H9 (cell line): Measurements from ENCODE around the gene TPD52L1. TPM values are rescaled to one million over a fixed set of nuclear protein-coding genes. Genes with fewer than 3 reads are reported as not detected.

Source experiments
- DNase-seq: peaks from one replicate; pipeline ENCODE4 v3.0.0-alpha.2; 2017
- H2AFZ ChIP-seq: one replicate; pipeline ENCODE4 v1.6.1; 2013; ENCODE audit warnings: mild to moderate bottlenecking, low read length, control low read depth, moderate library complexity
- H2AK5ac ChIP-seq: 2 replicates; pipeline ENCODE4 v1.6.1; 2013; ENCODE audit warnings: low read length, control low read depth, mixed read lengths; ENCODE audit not compliant: insufficient read length
- H2BK120ac ChIP-seq: one replicate; pipeline ENCODE4 v1.6.1; 2013; ENCODE audit warnings: low read depth, mild to moderate bottlenecking, low read length, control low read depth, inconsistent platforms; ENCODE audit not compliant: poor library complexity, severe bottlenecking
- H2BK12ac ChIP-seq: 2 replicates; pipeline ENCODE4 v1.6.1; 2013; ENCODE audit warnings: low read length, control low read depth, mixed read lengths, low read depth; ENCODE audit not compliant: insufficient read length
- H2BK15ac ChIP-seq: 2 replicates; pipeline ENCODE4 v1.6.1; 2013; ENCODE audit warnings: low read depth, low read length, control low read depth
- H2BK20ac ChIP-seq: one replicate; pipeline ENCODE4 v1.6.1; 2013; ENCODE audit warnings: low read depth, mild to moderate bottlenecking, low read length, control low read depth, inconsistent platforms; ENCODE audit not compliant: poor library complexity, severe bottlenecking
- H2BK5ac ChIP-seq: 2 replicates; pipeline ENCODE4 v1.6.1; 2013; ENCODE audit warnings: low read length, control low read depth, mixed read lengths; ENCODE audit not compliant: insufficient read length
- H3K14ac ChIP-seq: 2 replicates; pipeline ENCODE4 v1.6.1; 2013; ENCODE audit warnings: low read length, control low read depth; ENCODE audit not compliant: insufficient read depth
- H3K18ac ChIP-seq: 2 replicates; pipeline ENCODE4 v1.6.1; 2013; ENCODE audit warnings: low read depth, mild to moderate bottlenecking, mixed read lengths, low read length, control low read depth; ENCODE audit not compliant: insufficient read length
- H3K23ac ChIP-seq: 2 replicates; pipeline ENCODE4 v1.6.1; 2013; ENCODE audit warnings: low read length, control low read depth, mixed read lengths, low read depth; ENCODE audit not compliant: insufficient read length
- H3K23me2 ChIP-seq: 2 replicates; pipeline ENCODE4 v1.6.1; 2013; ENCODE audit warnings: low read depth, mild to moderate bottlenecking, mixed read lengths, low read length, control low read depth; ENCODE audit not compliant: insufficient read length, poor library complexity, severe bottlenecking
- H3K27ac ChIP-seq: 2 replicates; pipeline ENCODE4 v1.5.1; 2013; ENCODE audit warnings: low read length, control low read depth, mixed read lengths, low read depth; ENCODE audit not compliant: insufficient read length
- H3K27me3 ChIP-seq: 2 replicates; pipeline ENCODE4 v1.6.1; 2013; ENCODE audit warnings: low read length, control low read depth, inconsistent platforms; ENCODE audit not compliant: insufficient read depth
- H3K4ac ChIP-seq: 2 replicates; pipeline ENCODE4 v1.6.1; 2013; ENCODE audit warnings: low read depth, mild to moderate bottlenecking, control low read depth, inconsistent platforms, low read length, moderate library complexity
- H3K4me1 ChIP-seq: 2 replicates; pipeline ENCODE4 v1.6.1; 2013; ENCODE audit warnings: low read length, control low read depth, inconsistent platforms; ENCODE audit not compliant: insufficient read depth
- H3K4me2 ChIP-seq: 2 replicates; pipeline ENCODE4 v1.6.1; 2013; ENCODE audit warnings: low read length, control low read depth, mixed read lengths; ENCODE audit not compliant: insufficient read length, insufficient read depth
- H3K56ac ChIP-seq: 2 replicates; pipeline ENCODE4 v1.6.1; 2013; ENCODE audit warnings: low read depth, mild to moderate bottlenecking, mixed read lengths, low read length, control low read depth; ENCODE audit not compliant: insufficient read length
- H3K79me1 ChIP-seq: 2 replicates; pipeline ENCODE4 v1.6.1; 2013; ENCODE audit warnings: low read depth, mild to moderate bottlenecking, moderate library complexity, low read length, control low read depth, inconsistent platforms; ENCODE audit not compliant: insufficient read depth, poor library complexity, severe bottlenecking
- H3K79me2 ChIP-seq: 2 replicates; pipeline ENCODE4 v1.6.1; 2013; ENCODE audit warnings: low read length, control low read depth, inconsistent platforms; ENCODE audit not compliant: insufficient read depth
- H3K9ac ChIP-seq: 2 replicates; pipeline ENCODE4 v1.6.1; 2013; ENCODE audit warnings: low read length, control low read depth, mixed read lengths; ENCODE audit not compliant: insufficient read length; ENCODE audit errors: extremely low read depth
- H3K9me3 ChIP-seq: one replicate; pipeline ENCODE4 v1.6.1; 2013; ENCODE audit warnings: low read depth, low read length, inconsistent platforms; ENCODE audit not compliant: control insufficient read depth
- H3T11ph ChIP-seq: one replicate; pipeline ENCODE4 v1.6.1; 2013; ENCODE audit warnings: mild to moderate bottlenecking, low read length, control low read depth, inconsistent platforms
- H4K20me1 ChIP-seq: one replicate; pipeline ENCODE4 v1.6.1; 2013; ENCODE audit not compliant: control insufficient read depth, insufficient read length, insufficient read depth
- H4K5ac ChIP-seq: 2 replicates; pipeline ENCODE4 v1.6.1; 2013; ENCODE audit warnings: low read depth, mild to moderate bottlenecking, mixed read lengths, low read length, control low read depth; ENCODE audit not compliant: insufficient read length
- H4K8ac ChIP-seq: replicated peaks from 2 replicates; pipeline ENCODE4 v1.6.1; 2013; ENCODE audit warnings: low read length, control low read depth, mixed read lengths, low read depth; ENCODE audit not compliant: insufficient read length
- H4K91ac ChIP-seq: 2 replicates; pipeline ENCODE4 v1.6.1; 2013; ENCODE audit warnings: low read depth, mild to moderate bottlenecking, moderate library complexity, mixed read lengths, low read length, control low read depth; ENCODE audit not compliant: insufficient read length
- H3K27ac Mint-ChIP-seq, 3 experiments: 2 replicates in 2 of 3; 3 replicates in 1 of 3; pipeline ENCODE4 v1.8.0; 2020 to 2021; ENCODE audit warnings: mixed read lengths in 3 of 3, mild to moderate bottlenecking in 1 of 3, moderate library complexity in 1 of 3
- H3K27me3 Mint-ChIP-seq: 2 replicates; pipeline ENCODE4 v1.8.0; 2021; ENCODE audit warnings: low read depth, mild to moderate bottlenecking, moderate library complexity, mixed read lengths
- H3K36me3 Mint-ChIP-seq, 3 experiments: 2 replicates in 2 of 3; 3 replicates in 1 of 3; pipeline ENCODE4 v1.8.0; 2020 to 2021; ENCODE audit warnings: low read depth in 3 of 3, mixed read lengths in 3 of 3; ENCODE audit not compliant: insufficient read depth in 1 of 3
- H3K4me1 Mint-ChIP-seq, 2 experiments: 2 replicates each; pipeline ENCODE4 v1.8.0; 2020; ENCODE audit warnings: mixed read lengths in 2 of 2
- H3K4me3 Mint-ChIP-seq, 2 experiments: 2 replicates in 1 of 2; 3 replicates in 1 of 2; pipeline ENCODE4 v1.8.0; 2020 to 2021; ENCODE audit warnings: mild to moderate bottlenecking in 2 of 2, mixed read lengths in 2 of 2, moderate library complexity in 1 of 2
- H3K9me3 Mint-ChIP-seq, 2 experiments: 2 replicates in 1 of 2; 3 replicates in 1 of 2; pipeline ENCODE4 v1.8.0; 2020; ENCODE audit warnings: mild to moderate bottlenecking in 2 of 2, mixed read lengths in 2 of 2, moderate library complexity in 1 of 2
- CTCF ChIP-seq: fragments of 200-600 bp; sonication (generic); conservative IDR thresholded peaks from 3 replicates; pipeline ENCODE4 v1.8.0; 2021; ENCODE audit warnings: antibody characterized with exemption, mild to moderate bottlenecking
- WGBS: extraction: QIAGEN DNeasy Blood & Tissue Kit; methylation state at CpG from one replicate; pipeline ENCODE4 v1.1.7; 2013; ENCODE audit warnings: missing lambda C conversion rate, low lambda C conversion rate, mixed read lengths; ENCODE audit not compliant: insufficient read length; ENCODE audit errors: extremely low coverage; 5-methylcytosine and 5-hydroxymethylcytosine counted together
- total RNA-seq: library from RNA; stranded (reverse); gene quantifications from 2 replicates; pipeline ENCODE4 v1.2.1, GENCODE V29; 2021

TPD52L1 gene
- total RNA-seq, 1 experiment from 2014 or later: 6.6 TPM

GRCh38 chr6:125169058-125169457, 15.5 kb downstream of the TPD52L1 start:
- H3K4me1 Mint-ChIP-seq: no peaks in the 10 kb centered on the region
- Histone ChIP-seq H2BK12ac (no peak overlapping the region), H3K4ac (no peak overlapping the region), H4K8ac (no peak overlapping the region), H2BK15ac (no peak overlapping the region), H3T11ph (no peak overlapping the region), H3K4me2 (no peak overlapping the region), H3K56ac (no peak overlapping the region), H2AK5ac (no peak overlapping the region), H2BK120ac (no peak overlapping the region), H3K23ac (no peak overlapping the region), H3K79me2 (no peaks in the 10 kb centered on the region), H3K14ac (no peak overlapping the region), H3K27me3 (no peaks in the 10 kb centered on the region), H4K91ac (no peak overlapping the region), H3K79me1 (no peaks in the 10 kb centered on the region), H2AFZ (no peak overlapping the region), H3K23me2 (no peaks in the 10 kb centered on the region), H3K4me1 (no peaks in the 10 kb centered on the region), H2BK20ac (no peak overlapping the region), H4K20me1 (no peaks in the 10 kb centered on the region), H2BK5ac (no peak overlapping the region), H3K27ac (no peak overlapping the region), H3K9me3 (no peaks in the 10 kb centered on the region), H3K18ac (no peak overlapping the region), H3K9ac (no peak overlapping the region), H4K5ac (no peak overlapping the region)
- H3K27ac Mint-ChIP-seq: no peak overlapping the region
- no CpG with 5 or more reads among the region's 3 CpGs for WGBS
- no peak for DNase-seq
- no peak for TF ChIP-seq CTCF
- H3K9me3 Mint-ChIP-seq: peaks cover 0 to 3% of the 10 kb centered on the region in 2 experiments; a peak in 2 of 5 replicates
- H3K36me3 Mint-ChIP-seq: no peaks in the 10 kb centered on the region
- no peak overlapping the region for H3K4me3 Mint-ChIP-seq
- H3K27me3 Mint-ChIP-seq: no peaks in the 10 kb centered on the region
